ENCODE measurements around the gene GPD1. TPM values are rescaled to one million over a fixed set of nuclear protein-coding genes. Genes with fewer than 3 reads are reported as not detected.

GPD1 gene
- total RNA-seq, 2 donors from 2014 or later = 0.93 to 1.1 TPM

GRCh38 chr12:50123203-50123602 lies 19.4 kb downstream of the GPD1 start:
- Mint-ChIP-seq H3K4me1 (no peaks in the 10 kb centered on the region), H3K9me3 (no peaks in the 10 kb centered on the region), H3K27me3 (ENCODE audit: insufficient read depth) (no peaks in the 10 kb centered on the region), H3K4me3 (no peak overlapping the region), H3K27ac (no peak overlapping the region), H3K36me3 (ENCODE audit: low read depth) (peaks cover 29% of the 10 kb centered on the region)
- peaks cover 19% of the 10 kb centered on the region for H3K36me3 ChIP-seq (ENCODE audit: control insufficient read depth, insufficient read depth, low read length)
- no peak overlapping the region for H3K4me3 ChIP-seq (ENCODE audit: low read length)
- no peaks in the 10 kb centered on the region for H3K4me1 ChIP-seq (ENCODE audit: control insufficient read depth, insufficient read depth, low read length)
- no peak overlapping the region for H3K9ac ChIP-seq (ENCODE audit: extremely low read depth, low read length, poor library complexity, severe bottlenecking)
- no peak overlapping the region for H3K27ac ChIP-seq (ENCODE audit: low read depth, low read length)
- WGBS, 2 experiments (ENCODE audit: insufficient coverage in 1 of 2, insufficient read length in 1 of 2) = 95% methylated on average over 2 of the region's 2 CpGs; no CpG with 5 or more reads in 1 of the 2 experiments
- DNase-seq = no peak
- TF ChIP-seq CTCF (conservative IDR thresholded peaks at IDR 0.05) = no peak
- no peaks in the 10 kb centered on the region for H3K27me3 ChIP-seq (ENCODE audit: control insufficient read depth, insufficient read depth, low read length, poor library complexity, severe bottlenecking)
- H3K9me3 ChIP-seq (ENCODE audit: control insufficient read depth, low read length) = no peaks in the 10 kb centered on the region

DNA sequence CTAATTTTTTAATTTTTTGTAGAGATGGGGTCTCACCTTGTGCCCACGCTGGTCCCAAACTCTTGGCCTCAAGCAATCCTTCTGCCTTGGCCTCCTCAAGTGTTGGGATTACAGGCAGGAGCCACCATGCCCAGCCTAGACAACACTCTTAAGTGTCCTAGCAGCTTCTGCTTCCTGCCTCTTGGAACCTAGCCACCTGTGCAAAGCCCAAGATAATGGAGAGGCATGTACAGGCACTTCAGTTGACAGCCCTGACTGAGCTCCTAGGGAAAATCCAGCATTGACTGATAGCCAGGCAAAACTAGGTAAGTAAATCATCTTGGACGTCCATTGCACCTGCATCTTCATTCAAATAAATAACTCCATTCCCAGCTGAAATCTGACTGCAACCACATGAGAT lies 23.7 kb downstream of the GPD1 start:
- Histone ChIP-seq H3K4me1 (ENCODE audit: control insufficient read depth, insufficient read depth, low read length) (no peaks in the 10 kb centered on the region), H3K27ac (ENCODE audit: low read depth, low read length) (no peak overlapping the region), H3K9ac (ENCODE audit: extremely low read depth, low read length, poor library complexity, severe bottlenecking) (no peak overlapping the region), H3K9me3 (ENCODE audit: control insufficient read depth, low read length) (no peaks in the 10 kb centered on the region), H3K27me3 (ENCODE audit: control insufficient read depth, insufficient read depth, low read length, poor library complexity, severe bottlenecking) (no peaks in the 10 kb centered on the region), H3K36me3 (ENCODE audit: control insufficient read depth, insufficient read depth, low read length) (peaks cover 48% of the 10 kb centered on the region), H3K4me3 (ENCODE audit: low read length) (no peak overlapping the region)
- Mint-ChIP-seq H3K9me3 (no peaks in the 10 kb centered on the region), H3K4me3 (no peak overlapping the region), H3K27ac (no peak overlapping the region), H3K4me1 (no peaks in the 10 kb centered on the region), H3K27me3 (ENCODE audit: insufficient read depth) (no peaks in the 10 kb centered on the region), H3K36me3 (ENCODE audit: low read depth) (peaks cover 47% of the 10 kb centered on the region)
- TF ChIP-seq CTCF (conservative IDR thresholded peaks at IDR 0.05) = no peak
- WGBS, 2 experiments (ENCODE audit: insufficient coverage in 1 of 2, insufficient read length in 1 of 2) = 89 to 96% methylated on average over 1 to 2 of the region's 2 CpGs
- DNase-seq = no peak

DNA sequence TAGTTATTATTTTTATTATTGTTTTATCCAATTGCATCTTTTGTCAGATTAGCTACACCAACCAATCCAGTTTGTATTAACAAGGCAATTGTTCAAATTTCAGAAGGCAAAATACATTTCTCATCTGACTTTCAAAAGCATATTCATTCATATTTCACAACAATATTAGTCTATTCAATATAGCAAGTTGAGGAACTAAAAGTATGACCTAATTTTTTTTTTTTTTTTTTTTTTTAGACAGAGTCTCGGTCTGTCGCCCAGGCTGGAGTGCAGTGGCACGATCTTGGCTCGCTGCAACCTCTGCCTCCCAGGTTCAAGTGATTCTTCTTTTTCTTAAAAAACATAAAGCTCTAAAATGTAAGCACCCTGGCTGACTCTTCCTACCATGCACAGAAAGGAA lies 25.5 kb downstream of the GPD1 start:
- Mint-ChIP-seq H3K4me3 (no peak overlapping the region), H3K27me3 (ENCODE audit: insufficient read depth) (no peaks in the 10 kb centered on the region), H3K36me3 (ENCODE audit: low read depth) (peaks cover 52% of the 10 kb centered on the region), H3K4me1 (no peaks in the 10 kb centered on the region), H3K9me3 (no peaks in the 10 kb centered on the region), H3K27ac (no peak overlapping the region)
- Histone ChIP-seq H3K27ac (ENCODE audit: low read depth, low read length) (no peak overlapping the region), H3K4me1 (ENCODE audit: control insufficient read depth, insufficient read depth, low read length) (no peaks in the 10 kb centered on the region), H3K36me3 (ENCODE audit: control insufficient read depth, insufficient read depth, low read length) (peaks cover 63% of the 10 kb centered on the region), H3K9me3 (ENCODE audit: control insufficient read depth, low read length) (no peaks in the 10 kb centered on the region), H3K9ac (ENCODE audit: extremely low read depth, low read length, poor library complexity, severe bottlenecking) (no peak overlapping the region), H3K4me3 (ENCODE audit: low read length) (no peak overlapping the region), H3K27me3 (ENCODE audit: control insufficient read depth, insufficient read depth, low read length, poor library complexity, severe bottlenecking) (no peaks in the 10 kb centered on the region)
- 93 to 94% methylated on average over 4 of the region's 4 CpGs for WGBS, 2 experiments (ENCODE audit: insufficient coverage in 1 of 2, insufficient read length in 1 of 2)
- no peak for DNase-seq
- no peak for TF ChIP-seq CTCF (conservative IDR thresholded peaks at IDR 0.05)
